GM23338 (cell line): ENCODE measurements around the gene DMD.

Experiments used
- EZH2 ChIP-seq: fragments of 200-600 bp; sonication (generic); IDR thresholded peaks from one replicate; pipeline ENCODE4 v1.8.0; 2017; ENCODE audit warnings: antibody characterized with exemption, mild to moderate bottlenecking, low read depth; ENCODE audit not compliant: unreplicated experiment
- POLR2AphosphoS5 ChIP-seq: IDR thresholded peaks from 2 replicates; pipeline ENCODE4 v1.6.1; 2016; ENCODE audit warnings: antibody characterized with exemption, low read depth
- TF ChIP-seq, protein P1 (sequence below), 2 experiments: fragments of 200-600 bp in 1 of 2; sonication (generic) in 1 of 2; conservative IDR thresholded peaks; 2 replicates each; pipeline versions ENCODE4 v1.5.1 to v1.6.1; 2016 to 2017; ENCODE audit warnings: antibody characterized with exemption in 2 of 2, low read depth in 2 of 2, mild to moderate bottlenecking in 2 of 2, moderate library complexity in 1 of 2
- TF ChIP-seq, protein P2 (sequence below): IDR thresholded peaks from one replicate; pipeline ENCODE4 v1.6.1; 2018; ENCODE audit warnings: antibody characterized with exemption; ENCODE audit not compliant: unreplicated experiment

DNA sequence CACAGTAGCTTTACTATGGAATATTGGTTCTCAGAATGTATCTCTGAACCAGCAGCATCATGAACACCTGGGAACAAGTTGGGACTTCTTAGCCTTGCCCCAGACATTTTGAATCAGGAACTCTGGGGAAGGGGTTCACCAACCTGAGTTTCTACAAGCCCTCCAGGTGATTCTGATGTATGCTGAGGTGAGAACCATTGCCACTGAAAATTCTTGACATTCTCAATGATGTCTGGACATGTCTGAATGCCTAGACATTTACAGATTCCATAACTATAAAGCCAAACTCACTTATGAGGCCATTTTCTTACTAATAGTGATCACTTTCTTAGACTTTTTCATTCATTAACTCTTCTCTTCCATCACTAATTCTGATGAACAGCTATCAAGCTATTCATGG is 1750.1 kb downstream of the DMD start:
- TF ChIP-seq, protein P1, sequence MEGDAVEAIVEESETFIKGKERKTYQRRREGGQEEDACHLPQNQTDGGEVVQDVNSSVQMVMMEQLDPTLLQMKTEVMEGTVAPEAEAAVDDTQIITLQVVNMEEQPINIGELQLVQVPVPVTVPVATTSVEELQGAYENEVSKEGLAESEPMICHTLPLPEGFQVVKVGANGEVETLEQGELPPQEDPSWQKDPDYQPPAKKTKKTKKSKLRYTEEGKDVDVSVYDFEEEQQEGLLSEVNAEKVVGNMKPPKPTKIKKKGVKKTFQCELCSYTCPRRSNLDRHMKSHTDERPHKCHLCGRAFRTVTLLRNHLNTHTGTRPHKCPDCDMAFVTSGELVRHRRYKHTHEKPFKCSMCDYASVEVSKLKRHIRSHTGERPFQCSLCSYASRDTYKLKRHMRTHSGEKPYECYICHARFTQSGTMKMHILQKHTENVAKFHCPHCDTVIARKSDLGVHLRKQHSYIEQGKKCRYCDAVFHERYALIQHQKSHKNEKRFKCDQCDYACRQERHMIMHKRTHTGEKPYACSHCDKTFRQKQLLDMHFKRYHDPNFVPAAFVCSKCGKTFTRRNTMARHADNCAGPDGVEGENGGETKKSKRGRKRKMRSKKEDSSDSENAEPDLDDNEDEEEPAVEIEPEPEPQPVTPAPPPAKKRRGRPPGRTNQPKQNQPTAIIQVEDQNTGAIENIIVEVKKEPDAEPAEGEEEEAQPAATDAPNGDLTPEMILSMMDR (conservative IDR thresholded peaks at IDR 0.05; ENCODE audit: low read depth in 2 of 2): no peak
- TF ChIP-seq EZH2 (no peak), POLR2AphosphoS5 (no peak)
- TF ChIP-seq, protein P2, sequence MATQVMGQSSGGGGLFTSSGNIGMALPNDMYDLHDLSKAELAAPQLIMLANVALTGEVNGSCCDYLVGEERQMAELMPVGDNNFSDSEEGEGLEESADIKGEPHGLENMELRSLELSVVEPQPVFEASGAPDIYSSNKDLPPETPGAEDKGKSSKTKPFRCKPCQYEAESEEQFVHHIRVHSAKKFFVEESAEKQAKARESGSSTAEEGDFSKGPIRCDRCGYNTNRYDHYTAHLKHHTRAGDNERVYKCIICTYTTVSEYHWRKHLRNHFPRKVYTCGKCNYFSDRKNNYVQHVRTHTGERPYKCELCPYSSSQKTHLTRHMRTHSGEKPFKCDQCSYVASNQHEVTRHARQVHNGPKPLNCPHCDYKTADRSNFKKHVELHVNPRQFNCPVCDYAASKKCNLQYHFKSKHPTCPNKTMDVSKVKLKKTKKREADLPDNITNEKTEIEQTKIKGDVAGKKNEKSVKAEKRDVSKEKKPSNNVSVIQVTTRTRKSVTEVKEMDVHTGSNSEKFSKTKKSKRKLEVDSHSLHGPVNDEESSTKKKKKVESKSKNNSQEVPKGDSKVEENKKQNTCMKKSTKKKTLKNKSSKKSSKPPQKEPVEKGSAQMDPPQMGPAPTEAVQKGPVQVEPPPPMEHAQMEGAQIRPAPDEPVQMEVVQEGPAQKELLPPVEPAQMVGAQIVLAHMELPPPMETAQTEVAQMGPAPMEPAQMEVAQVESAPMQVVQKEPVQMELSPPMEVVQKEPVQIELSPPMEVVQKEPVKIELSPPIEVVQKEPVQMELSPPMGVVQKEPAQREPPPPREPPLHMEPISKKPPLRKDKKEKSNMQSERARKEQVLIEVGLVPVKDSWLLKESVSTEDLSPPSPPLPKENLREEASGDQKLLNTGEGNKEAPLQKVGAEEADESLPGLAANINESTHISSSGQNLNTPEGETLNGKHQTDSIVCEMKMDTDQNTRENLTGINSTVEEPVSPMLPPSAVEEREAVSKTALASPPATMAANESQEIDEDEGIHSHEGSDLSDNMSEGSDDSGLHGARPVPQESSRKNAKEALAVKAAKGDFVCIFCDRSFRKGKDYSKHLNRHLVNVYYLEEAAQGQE: no peak
